GM21528 (cell line): ENCODE data around the gene TMEM252.

Source experiments
- ATAC-seq: cut with Tn5 transposase; IDR thresholded peaks from one replicate; pipeline ENCODE4 v1.9.1; 2021; ENCODE audit warnings: mild to moderate bottlenecking, moderate library complexity; ENCODE audit not compliant: unreplicated experiment, low FRiP score

Gene TMEM252, protein sequence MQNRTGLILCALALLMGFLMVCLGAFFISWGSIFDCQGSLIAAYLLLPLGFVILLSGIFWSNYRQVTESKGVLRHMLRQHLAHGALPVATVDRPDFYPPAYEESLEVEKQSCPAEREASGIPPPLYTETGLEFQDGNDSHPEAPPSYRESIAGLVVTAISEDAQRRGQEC

DNA sequence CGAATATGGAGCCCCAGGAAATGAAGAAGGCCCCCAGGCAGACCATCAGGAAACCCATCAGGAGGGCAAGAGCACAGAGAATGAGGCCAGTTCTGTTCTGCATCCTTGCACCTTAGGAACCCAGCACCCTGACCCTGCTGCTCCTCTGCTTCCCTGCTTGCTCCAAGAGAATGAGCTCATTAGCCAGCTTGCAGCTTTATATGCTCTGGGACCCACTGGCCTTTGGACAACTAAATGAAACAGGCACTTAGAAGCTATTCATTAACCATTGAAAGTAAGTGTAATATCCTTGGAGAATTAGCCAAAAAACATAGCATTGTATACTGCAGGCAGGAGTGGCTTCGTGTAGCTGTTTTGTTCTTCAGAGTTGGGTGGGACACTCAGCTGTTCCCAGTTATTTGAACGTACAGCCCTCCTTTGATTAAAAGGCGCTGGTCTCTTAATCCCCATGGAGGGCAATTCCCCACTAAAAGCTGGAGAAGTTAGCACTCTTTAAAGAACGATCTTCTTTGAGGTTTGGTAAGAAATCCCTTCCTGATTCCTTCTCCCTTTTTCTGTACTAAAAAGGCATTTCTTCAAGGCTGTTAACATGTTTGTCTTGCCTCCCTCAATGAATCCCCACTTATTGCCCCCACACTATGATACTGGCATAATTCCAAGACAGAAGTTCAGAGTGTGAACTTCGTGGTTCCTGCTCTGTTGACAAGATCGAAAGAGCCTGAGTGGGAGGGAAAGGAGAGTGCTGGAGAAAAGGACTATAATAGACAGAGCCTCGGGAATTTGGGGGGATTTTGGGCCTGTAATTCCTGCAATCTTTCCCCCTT lies at the start of gene TMEM252:
Gene TMEM252 (minus strand): TSS at position 172 of the 824 bp plus-strand sequence. CDS start 69 bp downstream, at position 103.
- no peak for ATAC-seq

DNA sequence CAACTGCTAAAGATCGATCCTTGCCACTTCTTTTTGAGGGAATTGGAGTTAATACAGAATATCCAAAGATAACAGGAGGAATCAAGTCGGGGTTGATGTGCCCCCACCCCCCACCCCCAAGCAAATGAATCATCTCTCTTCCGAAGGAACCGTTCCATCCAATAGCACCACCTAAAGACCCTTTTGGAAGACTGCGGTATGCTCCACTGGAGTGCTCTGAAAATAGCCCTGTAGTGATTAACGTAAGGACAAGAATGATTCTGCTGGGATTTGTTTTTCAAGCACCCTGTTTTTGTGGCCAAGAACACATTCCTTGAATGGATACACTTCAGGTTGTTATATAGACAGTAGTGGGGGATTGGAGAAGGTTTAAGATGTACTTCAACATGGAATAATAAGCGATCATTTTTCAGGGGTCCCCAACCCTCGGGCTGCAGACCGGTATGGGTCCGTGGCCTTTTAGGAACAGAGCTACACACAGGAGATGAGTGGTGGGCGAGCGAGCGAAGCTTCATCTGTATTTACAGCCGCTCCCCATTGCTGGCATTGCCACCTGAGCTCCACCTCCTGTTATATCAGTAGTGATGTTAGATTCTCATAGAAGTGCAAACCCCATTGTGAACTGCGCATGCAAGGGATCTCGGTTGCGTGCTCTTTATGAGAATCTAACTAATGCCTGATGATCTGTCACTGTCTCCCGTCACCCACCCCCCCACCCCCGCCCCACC lies 44.5 kb upstream of the TMEM252 start:
- no peak for ATAC-seq

- ATAC-seq: peak; percentile 93
Measured at GRCh38 chr9:68584189-68585033, 43.7 kb upstream of the TMEM252 start.

- no peak for ATAC-seq
Measured at GRCh38 chr9:68581696-68582095, 41.0 kb upstream of the TMEM252 start.

GRCh38 chr9:68577774-68578591 lies 37.3 kb upstream of the TMEM252 start:
- peak; percentile 88 for ATAC-seq

GRCh38 chr9:68575817-68576216 lies 35.1 kb upstream of the TMEM252 start:
- no peak for ATAC-seq

- no peak for ATAC-seq
Measured at GRCh38 chr9:68574150-68574549, 33.5 kb upstream of the TMEM252 start.

DNA sequence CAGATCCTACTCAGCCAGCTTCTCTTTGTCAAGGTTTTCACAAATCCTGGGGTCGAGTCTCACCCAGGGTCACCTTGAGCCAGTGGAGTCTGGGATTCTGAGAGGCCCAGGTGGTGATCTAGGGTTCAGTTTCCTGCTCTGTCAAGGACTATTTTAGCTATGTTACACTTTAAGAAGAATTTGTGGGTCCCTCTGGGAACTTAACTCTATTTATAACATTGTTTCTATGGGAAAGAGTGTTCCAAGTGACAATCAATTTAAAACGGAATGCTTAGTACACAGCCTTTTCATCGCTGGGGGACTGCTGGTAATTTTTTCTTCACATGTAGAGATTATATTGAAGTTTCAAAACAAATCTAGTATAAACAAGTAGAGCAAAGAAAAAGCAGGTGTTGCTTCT lies 26.9 kb upstream of the TMEM252 start:
- no peak for ATAC-seq

DNA sequence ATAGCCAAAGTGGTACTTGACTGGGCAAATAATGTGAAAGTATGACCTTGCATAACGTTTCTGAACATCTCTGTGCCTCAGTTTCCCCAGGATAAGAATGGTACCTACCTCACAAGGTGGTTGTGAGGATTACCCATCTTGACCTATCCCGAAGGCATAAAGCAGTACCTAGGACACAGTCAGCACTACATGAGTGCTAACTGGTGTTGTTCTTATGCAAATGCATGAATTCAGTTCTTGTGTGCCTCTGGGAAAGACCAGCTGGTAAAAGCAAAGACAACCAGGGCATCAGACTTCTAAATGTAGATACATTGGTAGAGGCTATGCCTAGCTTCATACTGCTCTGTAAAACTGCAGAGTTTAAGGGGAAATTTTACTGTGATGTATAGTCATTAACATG lies 21.8 kb upstream of the TMEM252 start:
- ATAC-seq: no peak

GRCh38 chr9:68560071-68560844 lies 19.6 kb upstream of the TMEM252 start:
- ATAC-seq: no peak

- ATAC-seq: no peak
Measured at GRCh38 chr9:68558545-68558944, 17.9 kb upstream of the TMEM252 start.

DNA sequence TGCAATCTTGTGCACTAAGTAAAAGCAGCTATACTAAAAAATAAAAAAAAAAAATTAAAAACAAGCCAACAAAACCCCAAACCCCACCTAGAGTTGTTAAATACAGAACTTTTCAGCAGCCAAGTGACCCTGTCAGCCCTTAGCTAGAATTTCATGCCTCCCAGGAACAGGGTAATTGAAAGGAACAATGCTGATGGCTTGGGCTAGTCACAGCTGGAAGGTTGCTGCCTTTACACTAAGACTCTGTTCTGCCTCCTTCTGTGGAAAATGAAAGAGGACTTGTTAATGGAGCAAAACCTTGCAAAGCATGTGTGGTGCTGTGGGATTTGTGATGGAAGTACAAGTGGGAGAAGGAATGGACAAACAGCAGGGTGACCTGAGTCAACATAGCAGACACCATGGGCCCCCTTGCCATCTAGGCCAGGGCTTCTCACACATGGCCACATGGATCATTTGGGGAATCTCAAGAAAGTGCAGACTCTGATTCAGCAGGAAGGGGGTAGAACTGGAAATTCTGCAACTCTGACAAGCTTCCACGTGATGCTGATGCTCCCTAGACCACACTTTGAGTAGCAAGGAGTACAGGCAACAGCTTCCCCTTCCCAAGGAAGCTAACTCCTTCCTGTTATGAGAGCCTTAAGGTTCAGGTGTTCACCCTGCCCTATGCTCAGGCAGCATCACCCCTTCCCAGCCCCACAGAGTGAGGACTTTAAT lies 14.9 kb upstream of the TMEM252 start:
- no peak for ATAC-seq

- ATAC-seq: no peak
Measured at GRCh38 chr9:68552700-68553476, 12.2 kb upstream of the TMEM252 start.

GRCh38 chr9:68551191-68551590 lies 10.5 kb upstream of the TMEM252 start:
- no peak for ATAC-seq

GRCh38 chr9:68548241-68548640 lies 7.6 kb upstream of the TMEM252 start:
- no peak for ATAC-seq

DNA sequence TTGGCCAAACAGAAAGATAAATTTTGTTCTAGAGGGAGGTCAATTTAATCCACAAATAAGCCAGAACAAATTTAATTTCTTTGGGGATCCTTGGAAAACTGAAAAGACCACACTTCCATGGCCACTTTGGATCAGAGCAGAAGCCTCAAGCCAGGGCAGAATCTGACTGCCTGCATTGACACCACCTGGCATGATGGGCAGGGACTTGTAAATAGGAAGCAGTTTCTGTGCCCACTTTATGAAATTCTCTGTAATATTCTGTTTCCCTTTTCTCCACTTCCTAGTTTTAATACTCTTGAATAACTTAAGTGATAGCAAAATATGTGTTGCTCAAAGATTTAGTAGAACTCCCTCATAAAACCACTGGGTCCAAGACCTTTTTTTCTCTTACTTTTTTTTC lies 6.7 kb upstream of the TMEM252 start:
- no peak for ATAC-seq

DNA sequence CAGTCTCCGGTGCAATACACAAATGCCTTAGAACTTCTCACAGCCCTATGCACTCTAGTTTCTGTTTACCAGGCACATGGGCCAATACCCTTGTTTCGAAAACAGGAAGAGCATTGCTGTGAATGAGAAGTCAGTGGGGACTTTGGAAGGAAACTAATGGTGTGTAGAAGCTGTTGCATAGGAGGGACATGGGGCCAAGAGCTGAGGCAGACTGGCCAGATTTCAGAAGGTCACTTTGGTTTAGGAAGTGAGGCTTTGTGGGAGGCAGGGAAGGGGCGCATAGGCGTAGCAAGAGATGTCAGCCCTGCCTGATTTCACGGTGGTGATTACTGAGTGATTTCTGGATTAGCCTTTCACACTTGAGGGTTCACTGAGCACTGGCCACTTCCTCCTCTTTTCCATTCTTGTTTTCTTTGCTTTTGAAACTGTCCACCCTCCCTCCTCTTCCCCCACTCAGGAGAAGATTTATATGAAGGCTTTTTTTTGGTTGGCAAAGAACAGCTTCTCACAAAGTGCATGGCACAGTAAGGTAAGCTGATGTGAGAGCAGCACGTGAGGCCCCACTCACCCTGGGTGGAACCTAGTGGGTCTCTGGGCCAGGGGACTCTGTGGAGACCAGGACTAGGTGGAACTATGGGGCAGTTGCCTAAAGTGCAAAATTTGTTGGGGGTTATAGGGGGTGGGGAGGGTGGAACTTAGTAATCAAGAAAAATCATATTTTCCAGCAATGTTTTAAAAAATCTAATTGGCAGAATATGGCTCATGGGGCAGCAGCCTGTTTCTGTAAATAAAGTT lies 6.1 kb upstream of the TMEM252 start:
- ATAC-seq: peak; percentile 80
